ENCODE measurements around the gene DAB2.

Gene DAB2

DNA sequence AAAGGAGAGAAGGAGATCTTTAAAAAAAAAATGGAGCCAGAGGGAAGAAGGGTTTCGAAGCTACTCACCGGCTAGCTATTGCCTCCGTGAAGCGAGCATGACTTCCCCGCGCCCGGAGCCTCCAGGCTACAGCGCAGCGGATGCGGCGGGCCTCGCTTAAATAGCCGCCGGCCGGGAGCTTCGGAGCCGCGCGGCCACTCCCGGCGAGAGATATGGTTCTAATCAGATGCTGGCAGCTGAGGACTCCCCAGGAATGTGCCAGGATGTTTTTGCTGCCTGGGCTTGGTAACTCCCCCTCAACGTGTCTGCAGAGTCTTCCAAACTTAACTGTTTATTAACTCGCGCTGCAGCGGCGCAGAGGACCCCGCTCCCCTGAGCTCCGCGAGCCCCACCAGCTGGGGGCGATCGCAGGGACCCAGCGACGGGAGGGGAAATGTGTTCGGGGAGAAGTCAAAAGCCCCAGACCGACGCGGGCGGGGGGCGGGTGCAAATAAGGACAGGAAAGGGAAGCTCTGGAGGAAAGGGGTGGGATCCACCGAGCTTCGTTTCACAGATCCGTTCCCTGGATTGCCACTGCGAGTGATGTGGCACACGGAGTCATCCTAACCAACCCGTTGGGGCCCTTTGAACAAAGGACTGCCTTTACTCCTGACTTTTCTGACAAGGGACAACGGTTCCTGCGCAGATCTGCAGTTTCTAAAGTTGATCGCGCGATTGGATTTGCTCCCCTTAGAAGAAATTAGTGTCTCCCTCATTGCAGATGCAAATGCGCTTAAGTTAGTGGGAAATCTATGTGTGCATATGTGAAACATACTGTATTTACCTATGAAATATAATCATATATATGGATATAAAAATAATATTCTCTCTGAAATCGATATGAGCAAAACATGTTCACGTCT, at the start of gene DAB2:
Gene DAB2 (minus strand): TSS at position 245 of the 902 bp plus-strand sequence. CDS start 30,660 bp downstream, outside the sequence.
- no peak for DNase-seq

DNA sequence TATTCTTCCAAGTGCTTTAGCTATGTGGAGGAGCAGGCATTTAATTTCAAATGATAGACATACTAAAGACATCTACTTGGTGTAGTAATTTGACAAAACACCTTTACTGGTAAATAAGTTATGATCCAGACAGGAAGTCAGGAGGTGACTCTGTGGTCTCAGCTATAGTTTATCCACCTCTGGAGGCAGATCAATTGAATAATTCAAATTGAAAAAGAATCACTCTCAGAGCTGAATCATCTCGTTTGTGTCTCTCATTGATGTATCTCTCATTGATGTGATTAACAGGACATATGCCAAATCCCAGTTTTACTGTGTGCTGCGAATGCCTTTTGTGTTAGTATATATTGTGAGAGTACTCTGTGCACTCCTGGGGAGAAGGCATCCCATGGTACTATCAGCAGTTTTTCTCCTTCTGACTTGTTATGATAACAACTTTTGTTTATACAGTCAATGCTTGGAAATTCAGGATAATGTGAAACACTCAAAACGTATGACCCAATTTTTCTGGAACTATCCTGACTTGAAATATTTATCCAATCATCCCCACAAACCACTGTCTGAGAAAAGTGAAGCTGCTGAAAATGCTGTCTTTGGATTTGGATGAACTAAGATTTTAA, 48.5 kb upstream of the DAB2 start:
- no peak for DNase-seq

DNA sequence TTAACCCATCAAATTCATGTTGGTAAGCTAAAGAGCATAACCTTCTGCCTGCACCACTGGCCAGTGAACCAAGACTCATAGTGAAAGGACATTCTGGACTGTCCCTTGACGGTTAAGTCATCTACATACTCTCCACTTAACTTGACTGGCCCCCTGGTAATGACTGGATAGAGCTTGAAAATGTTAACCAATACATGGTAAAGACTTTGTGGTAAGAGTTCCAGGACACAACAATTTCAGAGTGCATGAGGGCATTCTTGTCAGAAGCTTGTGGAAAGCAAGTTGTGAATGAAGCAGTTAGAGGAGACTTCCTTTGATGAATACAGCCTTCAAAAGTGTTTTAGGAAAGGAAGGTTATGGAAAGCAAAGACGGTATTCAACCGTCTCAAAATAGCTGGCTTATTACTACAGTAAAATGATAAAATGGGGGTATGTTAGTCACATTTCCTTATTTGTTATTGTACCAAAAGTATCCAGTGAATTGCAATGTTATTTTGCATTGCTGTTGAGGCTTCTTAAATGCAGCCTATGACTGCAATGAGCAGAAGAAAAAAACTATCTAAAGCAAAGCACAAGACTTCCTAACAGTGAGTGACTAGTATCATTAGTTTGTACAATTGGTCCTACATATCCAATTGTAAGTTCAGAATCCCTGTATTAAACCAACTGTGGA, 47.2 kb upstream of the DAB2 start:
- no peak for DNase-seq

DNA sequence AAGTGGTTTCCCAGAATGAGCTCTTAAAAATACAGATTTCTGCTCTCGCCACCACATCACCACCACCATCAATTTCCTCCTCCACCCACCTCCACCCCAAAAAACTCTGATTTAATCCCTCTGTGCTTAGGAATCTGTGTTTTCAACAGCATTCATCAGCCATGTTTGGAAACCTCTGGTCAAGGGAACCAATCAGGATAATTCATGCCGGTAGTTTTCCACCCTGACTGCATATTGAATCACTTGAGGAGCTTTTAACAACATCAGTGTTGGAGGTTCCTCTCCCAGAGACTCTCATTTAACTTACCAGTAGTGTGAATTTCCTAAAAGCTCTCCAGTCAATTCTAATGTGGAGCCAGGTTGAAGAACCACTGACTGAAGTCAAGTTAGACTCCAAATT, 46.0 kb upstream of the DAB2 start:
- no peak for DNase-seq

DNA sequence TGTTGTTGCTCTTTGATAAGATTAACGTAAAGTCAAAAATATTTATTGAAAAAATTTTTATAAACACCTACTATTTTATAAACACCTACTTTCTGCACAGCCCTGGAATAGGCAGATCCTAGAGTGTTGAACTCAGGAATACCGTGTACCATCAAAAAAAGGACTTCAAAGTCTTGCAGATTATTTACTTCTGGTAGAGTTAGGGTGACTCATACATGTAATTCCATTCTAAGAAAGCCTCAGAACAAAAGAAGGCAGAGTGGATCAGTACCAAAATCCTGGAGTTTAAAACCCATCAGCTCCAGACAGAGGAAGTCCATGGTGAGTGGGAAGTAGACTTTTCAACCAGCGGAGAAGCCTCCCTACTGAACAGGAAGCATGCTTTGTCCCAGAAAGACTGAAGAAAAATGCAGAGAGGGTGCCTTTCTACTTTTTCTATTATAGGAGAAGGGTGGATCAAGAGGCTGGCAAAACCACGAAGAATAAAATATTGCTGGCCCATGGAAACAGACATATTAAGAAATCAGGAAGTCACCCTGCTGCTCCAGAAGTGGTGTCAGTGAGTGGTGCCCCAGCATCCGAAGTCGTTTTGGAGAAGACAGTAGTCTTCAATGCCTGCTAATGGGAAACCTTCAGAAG, 45.1 kb upstream of the DAB2 start:
- DNase-seq = no peak

DNA sequence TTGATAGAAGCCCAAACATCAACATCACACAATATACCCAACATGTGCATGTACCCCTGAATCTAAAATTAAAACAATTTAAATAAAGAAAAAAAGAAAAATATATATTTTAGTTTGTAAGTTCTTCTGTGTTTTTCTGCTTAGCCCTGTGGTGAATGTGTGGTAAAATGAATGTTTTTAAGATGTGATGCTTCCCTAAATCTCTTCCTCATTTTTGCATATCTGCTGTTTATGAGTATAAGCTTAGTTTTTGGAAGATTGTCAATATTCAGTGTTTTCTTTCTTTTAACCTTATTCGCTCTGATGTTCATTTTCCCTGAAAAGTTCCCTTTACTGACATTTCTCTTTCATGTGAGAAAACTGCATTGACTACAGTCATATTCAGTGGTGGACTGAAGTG, 44.4 kb upstream of the DAB2 start:
- no peak for DNase-seq

DNA sequence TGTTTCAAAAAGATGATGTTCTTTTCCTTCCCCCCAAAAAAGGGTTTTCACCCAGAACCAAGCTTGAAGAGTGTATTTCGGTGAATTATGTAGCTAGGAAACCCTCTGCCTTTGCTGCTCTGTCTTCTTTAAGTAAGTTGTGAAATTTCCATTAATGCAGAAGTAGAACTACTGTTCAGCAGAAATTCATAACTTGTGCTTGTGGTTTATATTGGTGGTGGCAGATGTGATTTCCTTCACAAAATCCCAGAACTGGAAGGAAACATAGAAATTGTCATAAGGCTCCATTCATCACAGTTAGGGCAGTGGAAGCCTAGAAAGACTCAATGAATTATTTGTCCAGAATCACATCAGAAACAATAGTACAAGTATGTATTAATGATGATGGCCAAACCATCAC, 42.1 kb upstream of the DAB2 start:
- DNase-seq = no peak

DNA sequence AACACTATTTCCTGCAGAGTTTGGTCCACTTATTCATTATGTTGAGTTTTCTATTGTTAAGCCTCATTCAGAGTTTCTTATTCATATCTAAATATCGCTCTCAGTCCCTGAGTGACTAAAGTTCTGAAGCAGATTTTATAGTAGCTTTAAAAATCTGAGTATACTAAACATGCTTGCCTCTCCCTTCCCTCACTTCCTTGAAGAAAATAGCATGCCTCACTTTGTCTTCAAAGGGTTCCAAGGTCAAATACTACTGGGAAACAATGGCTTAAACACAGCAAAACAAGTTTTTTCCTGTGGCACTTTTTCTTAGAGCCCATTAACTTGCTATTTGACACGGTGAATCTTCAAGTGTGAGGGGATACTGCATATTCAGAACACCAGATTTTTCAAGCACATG, 41.1 kb upstream of the DAB2 start:
- no peak for DNase-seq

DNA sequence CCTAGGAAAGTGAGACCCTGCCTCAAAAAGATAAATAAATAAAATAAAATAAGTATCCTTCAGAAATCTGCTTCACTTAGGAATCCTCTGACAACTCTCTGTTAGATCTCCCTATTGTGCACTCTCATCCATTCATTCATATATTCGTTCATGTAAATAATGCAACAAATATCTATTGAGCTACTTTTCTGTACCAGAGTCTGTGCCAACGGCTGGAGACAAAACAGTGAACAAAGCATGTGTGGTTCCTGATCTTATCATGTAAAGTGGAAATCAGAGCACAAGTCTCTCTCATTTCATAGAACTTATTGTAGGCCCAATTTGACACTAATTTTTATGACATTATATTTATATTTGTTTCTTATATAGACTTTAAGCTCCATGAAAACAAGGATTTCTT, 40.3 kb upstream of the DAB2 start:
- DNase-seq = no peak

DNA sequence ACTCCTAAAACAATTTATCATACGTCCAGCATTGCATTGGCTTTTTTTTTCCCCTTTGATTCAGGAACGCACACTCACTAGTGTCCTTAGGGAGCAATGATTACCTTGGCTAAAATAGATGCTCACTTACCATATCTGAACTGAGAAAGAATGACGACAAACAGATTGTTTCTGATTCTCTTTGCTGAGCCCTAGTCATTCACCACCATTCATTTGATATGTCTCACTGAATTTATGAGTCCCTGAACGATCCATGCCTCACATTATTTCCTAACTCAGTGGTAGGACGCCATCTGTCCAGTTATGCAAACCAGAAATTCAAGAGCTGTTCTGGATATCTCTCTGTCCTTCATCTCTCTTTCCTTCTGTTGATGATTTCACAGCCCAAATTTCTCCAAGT, 39.3 kb upstream of the DAB2 start:
- no peak for DNase-seq

DNA sequence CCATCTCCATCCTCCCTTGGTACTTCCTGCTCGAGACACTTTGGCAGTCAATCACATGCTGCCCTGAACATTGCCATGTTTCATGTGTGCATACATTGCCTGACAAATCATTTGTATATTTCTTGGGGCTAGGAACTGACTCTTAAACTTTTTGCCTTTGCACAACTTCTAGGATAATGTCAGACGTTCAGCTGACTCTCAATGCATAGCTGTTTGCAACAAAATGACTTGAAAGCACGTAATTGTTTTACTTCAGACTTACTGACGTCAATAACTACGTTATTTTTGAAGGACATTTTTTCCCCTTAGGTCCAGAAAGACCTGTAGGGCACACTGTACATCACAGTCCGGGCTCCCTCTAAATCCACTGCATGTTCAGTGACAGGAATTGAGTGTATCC, 37.4 kb upstream of the DAB2 start:
- DNase-seq = no peak

DNA sequence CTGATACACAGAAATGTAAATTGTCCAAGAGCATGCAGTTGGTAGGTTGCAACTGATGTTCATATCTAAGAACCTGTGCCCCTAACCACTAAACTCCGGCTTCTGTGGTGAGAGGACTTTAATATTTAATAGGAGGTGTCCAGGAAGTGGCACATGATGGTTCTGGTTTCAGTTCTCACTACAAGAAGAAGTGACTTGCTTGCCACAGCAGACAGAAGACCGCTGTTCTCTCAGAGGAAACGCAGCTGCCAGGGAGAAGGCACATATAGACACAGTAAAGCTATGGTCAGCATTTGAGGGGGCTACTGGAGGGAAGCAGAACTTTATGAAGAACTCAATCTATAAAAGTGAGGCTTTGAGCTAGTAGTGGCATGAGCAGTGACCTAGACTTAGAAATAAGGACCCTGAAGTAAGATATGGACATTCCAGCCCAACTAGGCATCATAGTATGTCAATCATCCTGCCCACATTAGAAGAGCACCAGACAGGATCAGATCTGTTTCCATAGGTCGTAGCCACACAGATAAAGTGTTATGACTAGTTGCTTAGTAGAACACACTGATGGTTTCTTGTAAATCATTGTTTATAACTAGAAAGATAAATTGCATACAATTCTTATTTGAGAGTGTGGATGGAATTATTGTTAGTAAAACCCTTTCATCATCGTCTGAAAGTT, 36.4 kb upstream of the DAB2 start:
- DNase-seq = no peak

DNA sequence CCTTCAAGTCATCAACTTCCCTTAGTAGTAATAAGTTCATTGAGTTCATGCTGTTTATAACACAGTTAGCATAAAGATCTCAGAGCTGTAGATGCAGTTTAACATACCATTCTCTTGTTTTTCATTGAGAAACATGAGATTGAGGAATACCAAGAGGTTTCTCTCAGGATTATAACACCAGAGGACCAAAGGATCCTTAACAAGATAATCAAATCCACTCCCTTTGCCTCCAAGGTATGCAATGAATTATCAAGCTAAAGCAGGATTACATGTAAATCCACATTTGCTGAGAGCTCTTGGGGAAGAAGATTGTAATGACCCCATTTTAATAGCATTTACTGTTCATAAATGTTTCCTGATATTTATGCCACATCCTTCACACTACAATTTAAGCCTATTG, 35.1 kb upstream of the DAB2 start:
- DNase-seq = no peak

DNA sequence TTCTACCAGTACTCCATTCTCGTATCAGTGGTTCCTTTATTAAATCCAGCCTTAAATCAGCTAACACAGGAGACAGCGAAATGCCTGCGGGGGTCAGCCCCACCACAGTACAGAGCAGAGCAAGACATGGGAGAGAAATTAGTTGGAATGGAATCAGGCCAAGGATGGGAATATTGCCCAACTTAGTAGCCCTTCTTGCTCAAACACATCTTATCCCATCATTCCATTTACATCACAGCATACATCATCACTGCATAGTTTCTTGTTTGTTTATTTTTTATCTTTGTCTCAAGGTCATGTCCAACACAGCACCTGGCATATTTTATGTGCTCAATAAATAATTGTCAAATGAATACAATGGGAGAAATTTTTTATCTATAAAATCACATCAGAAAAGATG, 34.3 kb upstream of the DAB2 start:
- no peak for DNase-seq

DNA sequence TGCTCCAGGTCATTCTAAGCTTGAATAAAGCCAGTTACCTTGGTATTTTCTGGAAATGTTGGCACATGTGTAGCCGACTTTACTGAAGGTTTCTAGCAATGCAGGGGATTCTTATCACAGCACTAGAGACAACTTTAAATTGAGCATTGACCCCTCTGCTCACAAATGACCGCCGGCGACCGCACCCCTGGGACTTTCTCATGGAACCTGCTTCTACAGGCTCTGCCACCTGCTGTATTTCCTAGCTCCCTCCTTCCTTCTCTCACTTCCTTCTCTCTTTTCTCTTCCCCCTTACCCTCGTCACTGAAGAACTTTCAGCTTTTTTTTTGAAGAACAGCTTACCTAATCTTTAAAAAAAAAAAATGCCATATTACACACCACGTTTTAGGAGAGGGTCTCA, 30.9 kb upstream of the DAB2 start:
- no peak for DNase-seq

DNA sequence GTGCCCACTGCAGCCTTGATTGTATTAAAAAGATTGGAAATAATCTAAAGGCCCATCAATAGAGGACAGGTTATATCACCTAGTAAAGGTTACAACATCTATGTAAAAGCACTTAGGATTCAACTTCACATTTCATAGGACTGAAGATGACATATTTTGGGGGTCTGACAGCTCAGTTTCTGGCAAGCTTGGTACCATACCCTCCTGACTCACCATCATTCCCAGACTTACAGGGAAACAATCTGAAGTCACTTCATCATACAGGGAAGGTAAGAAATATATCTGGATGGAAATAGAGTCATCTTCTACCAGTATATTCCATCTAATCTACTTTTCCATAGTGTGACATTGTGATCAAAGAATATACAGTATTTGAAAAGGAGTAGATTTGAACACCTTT, 28.8 kb upstream of the DAB2 start:
- no peak for DNase-seq

DNA sequence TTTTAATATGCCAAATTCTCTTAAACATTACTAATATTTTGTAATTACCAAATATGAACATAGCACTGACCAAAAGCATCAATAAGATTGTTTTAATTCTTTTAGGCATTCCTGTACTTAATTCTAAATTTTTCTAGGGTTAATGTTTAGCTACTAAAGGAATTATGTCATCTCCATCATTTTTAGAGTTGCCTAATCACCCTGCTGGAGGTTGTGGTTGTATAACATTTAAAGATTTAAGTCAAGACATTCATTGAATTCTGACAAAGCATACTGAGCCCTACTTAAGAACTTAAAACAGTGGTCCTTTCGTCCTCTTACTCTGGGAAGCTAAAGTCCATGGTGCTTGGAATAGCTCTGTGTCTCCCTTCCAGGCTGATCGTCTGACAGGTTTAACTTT, 28.1 kb upstream of the DAB2 start:
- no peak for DNase-seq

DNA sequence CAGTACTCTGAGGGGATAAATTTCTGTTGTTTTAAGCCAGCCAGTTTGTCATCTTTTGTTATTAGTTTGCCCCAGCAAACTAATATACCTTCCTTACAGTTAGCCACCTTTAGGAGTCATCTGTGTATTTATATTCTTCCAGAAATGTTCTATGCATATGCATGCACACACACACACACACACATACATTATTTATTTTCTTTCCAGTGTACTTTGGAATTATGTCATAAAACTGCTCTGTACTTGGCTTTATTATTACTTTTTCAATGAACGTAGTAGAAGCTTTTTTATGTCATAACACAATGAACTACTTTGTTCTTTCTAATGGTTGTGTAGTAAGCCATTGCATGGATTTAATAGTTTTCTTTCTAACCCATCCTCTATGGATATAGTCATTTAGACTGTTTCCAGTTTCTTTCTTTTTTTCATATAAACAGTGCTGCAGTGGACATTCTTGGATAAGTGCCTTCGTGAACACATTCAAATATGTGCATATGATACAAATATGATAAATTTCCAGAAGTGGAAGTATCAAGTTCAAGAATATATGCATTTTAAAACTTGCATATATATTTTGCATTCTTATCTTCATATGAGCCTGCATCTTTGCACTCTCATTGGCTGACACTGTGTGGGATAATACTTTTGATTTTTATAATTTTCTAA, 26.6 kb upstream of the DAB2 start:
- DNase-seq = no peak

DNA sequence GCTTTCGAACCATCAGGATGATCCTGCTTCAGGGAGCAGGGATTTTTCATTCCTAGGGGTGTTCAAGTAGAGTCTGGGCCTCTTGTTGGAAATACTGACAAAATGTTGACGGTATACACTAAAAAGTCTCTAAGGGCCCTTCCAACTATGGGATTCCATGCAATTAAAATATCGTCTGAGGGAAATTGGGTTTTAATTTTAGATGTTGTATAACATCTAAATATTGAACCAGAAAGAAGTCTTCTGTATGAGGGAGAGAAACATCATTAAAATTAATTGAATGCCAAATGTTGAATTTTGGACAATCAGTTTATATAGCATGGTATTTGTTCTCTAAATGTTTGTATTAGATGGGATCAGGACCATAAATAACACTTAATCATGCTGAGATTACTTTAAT, 25.7 kb upstream of the DAB2 start:
- DNase-seq = no peak

DNA sequence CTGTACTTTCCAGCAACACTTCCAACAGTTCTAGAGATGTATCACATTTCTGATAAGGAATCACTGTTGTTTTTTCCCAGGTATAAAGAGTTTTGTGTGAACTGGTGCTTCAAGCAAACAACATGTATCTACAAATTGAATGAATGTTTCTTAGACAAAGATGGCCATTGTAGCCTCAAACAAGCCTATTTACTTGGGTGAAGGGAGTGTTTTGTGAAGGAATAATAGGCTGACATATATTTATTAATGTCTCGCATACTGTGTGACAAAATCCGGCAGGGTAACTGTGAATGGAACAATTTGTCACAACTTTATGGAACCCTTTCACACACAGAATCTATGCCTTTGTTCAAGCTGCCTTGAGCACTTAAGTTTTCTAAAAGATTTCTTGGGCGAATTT, 24.8 kb upstream of the DAB2 start:
- DNase-seq = no peak

DNA sequence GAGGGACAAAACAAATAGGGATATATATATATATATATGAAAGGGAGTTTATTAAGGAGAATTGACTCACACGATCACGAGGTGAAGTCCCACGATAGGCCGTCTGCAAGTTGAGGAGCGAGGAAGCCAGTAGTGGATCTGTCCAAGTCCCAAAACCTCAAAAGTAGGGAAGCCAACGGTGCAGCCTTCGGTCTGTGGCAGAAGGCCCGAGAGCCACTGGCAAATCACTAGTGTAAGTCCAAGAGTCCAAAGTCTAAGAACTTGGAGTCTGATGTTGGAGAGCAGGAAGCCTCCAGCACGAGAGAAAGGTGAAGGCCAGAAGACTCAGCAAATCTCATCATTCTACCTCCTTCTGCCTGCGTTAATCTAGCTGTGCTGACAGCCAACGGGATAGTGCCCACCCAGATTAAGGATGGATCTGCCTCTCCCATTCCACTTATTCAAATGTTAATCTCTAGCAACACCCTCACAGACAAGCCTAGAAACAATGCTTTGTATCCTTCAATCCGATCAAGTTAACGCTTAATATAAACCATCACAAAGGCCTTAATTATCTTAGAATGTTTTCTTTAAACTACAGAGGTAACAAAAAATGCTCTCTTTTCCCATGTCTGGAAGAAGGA, 23.8 kb upstream of the DAB2 start:
- no peak for DNase-seq

DNA sequence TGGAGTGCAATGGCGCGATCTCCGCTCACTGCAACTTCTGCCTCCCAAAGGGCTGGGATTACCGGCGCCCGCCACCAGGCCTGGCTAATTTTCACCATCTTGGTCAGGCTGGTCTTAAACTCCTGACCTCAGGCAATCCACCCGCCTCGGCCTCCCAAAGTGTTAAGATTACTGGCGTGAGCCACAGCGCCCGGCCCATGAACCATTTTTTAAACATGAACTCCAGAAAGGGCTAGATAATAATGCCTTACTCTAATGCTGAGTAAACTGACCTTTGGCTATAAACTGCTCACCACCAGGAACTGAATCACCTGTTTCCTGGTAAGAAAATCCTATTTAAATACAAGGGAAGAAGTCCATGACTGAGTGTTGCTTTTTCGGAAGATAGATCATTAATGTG, 23.2 kb upstream of the DAB2 start:
- no peak for DNase-seq
